CD4-positive, alpha-beta T cell treated with Interferon alpha-2 for 1 hour (primary cell): ENCODE data around the gene TOB1.

Experiments used
- DNase-seq, 2 donors: peaks; one replicate each; pipeline ENCODE4 v3.0.0-alpha.2; 2020 to 2022

TOB1 gene

GRCh38 chr17:50830352-50830751 is 35.8 kb downstream of the TOB1 start:
- no peak for DNase-seq

- DNase-seq = no peak
Observed at GRCh38 chr17:50829332-50829731, 36.8 kb downstream of the TOB1 start.

- no peak for DNase-seq
Observed at GRCh38 chr17:50828508-50829170, 37.5 kb downstream of the TOB1 start.

GRCh38 chr17:50825188-50825587 is 41.0 kb downstream of the TOB1 start:
- no peak for DNase-seq

- no peak for DNase-seq
Observed at GRCh38 chr17:50824429-50824828, 41.7 kb downstream of the TOB1 start.

- DNase-seq = no peak
Observed at GRCh38 chr17:50822550-50822949, 43.6 kb downstream of the TOB1 start.

GRCh38 chr17:50820651-50821050 is 45.5 kb downstream of the TOB1 start:
- DNase-seq = no peak

- DNase-seq = no peak
Observed at GRCh38 chr17:50818921-50819657, 47.1 kb downstream of the TOB1 start.

GRCh38 chr17:50818261-50818660 is 47.9 kb downstream of the TOB1 start:
- DNase-seq = no peak

- no peak for DNase-seq
Observed at GRCh38 chr17:50817838-50818237, 48.3 kb downstream of the TOB1 start.

GRCh38 chr17:50816771-50817751 is 49.1 kb downstream of the TOB1 start:
- DNase-seq = peak; percentile 49 to 65

- DNase-seq = no peak
Observed at GRCh38 chr17:50816271-50816670, 49.9 kb downstream of the TOB1 start.

- no peak for DNase-seq
Observed at GRCh38 chr17:50815400-50815799, 50.8 kb downstream of the TOB1 start.

GRCh38 chr17:50813583-50813982 is 52.6 kb downstream of the TOB1 start:
- no peak for DNase-seq
